ENCODE data around the gene TECPR2. TPM values are rescaled to one million over a fixed set of nuclear protein-coding genes. Genes with fewer than 3 reads are reported as not detected.

Gene TECPR2
- total RNA-seq, 1 experiment from 2014 or later = 12.2 TPM

DNA sequence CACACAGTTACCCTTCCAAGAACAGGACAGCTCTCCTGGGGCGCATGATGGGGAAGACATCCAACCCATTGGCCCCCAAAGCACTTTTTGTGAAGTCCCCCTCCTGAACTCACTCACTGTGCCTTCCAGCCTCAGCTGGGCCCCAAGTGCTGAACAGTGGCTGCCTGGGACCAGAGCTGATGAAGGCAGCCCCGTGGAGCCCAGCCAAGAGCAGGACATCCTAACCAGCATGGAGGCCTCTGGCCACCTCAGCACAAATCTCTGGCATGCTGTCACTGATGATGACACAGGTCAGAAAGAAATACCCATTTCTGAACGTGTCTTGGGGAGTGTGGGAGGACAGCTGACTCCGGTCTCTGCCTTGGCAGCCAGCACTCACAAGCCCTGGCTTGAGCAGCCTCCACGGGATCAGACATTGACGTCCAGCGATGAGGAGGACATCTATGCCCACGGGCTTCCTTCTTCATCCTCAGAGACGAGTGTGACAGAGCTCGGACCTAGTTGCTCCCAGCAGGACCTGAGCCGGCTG lies 72.0 kb downstream of the TECPR2 start:
- Histone ChIP-seq H3K27ac (ENCODE audit: low read depth, low read length) (no peak overlapping the region), H2AFZ (ENCODE audit: low read depth, low read length, poor library complexity, severe bottlenecking) (no peak overlapping the region), H3K79me2 (ENCODE audit: insufficient read depth, low read length) (no peaks in the 10 kb centered on the region), H3K27me3 (ENCODE audit: insufficient read depth, low read length) (no peaks in the 10 kb centered on the region), H3K9me2 (ENCODE audit: insufficient read depth) (no peaks in the 10 kb centered on the region), H3K36me3 (ENCODE audit: control insufficient read depth in 1 of 2, insufficient read depth in 2 of 2, low read length in 2 of 2) (0 out of 4 replicates have a peak, but pooled peaks cover 0 to 3% of the 10 kb centered on the region in 2 experiments), H3K9ac (ENCODE audit: low read length) (no peak overlapping the region), H3K9me3 (ENCODE audit: control insufficient read depth in 1 of 2, insufficient read depth in 1 of 2, low read depth in 1 of 2, low read length in 2 of 2) (no peaks in the 10 kb centered on the region), H3K4me3 (replicated peaks in 1 of 2; ENCODE audit: low read depth in 1 of 2, low read length in 2 of 2) (no peak overlapping the region), H3K4me2 (ENCODE audit: low read length) (no peak overlapping the region), H4K20me1 (ENCODE audit: insufficient read depth) (no peaks in the 10 kb centered on the region), H3K4me1 (ENCODE audit: control insufficient read depth in 1 of 2, insufficient read depth in 2 of 2, low read length in 2 of 2) (peaks cover 2 to 11% of the 10 kb centered on the region in 2 experiments; a peak in 3 of 4 replicates)
- BruUV-seq (replicated peaks) = no TSS peak
- ChIA-PET POLR2A (no interaction called here), RAD21 (ENCODE audit: low non-redundant PET in 1 of 2, low total read pairs in 2 of 2, uncharacterized antibody in 2 of 2, unreplicated experiment in 2 of 2) (no interaction called here), CTCF (no interaction called here)
- intact Hi-C loops (cut with micrococcal nuclease) = loop anchor here (5.0 kb wide), 1 partner anchor 483 kb away; no protein-coding TSS in a partner anchor
- ATAC-seq (no peak), DNase-seq (ENCODE audit: low read depth, low spot score) (no peak)
- TF ChIP-seq TCF7L2 (IDR thresholded peaks at IDR 0.05; ENCODE audit: borderline replicate concordance, extremely low read depth, insufficient read depth, insufficient read length) (no peak), ELF1 (IDR thresholded peaks at IDR 0.05; ENCODE audit: borderline replicate concordance, low read depth) (no peak), CBX3 (IDR thresholded peaks at IDR 0.05; ENCODE audit: low read depth) (no peak), EGR1 (IDR thresholded peaks at IDR 0.05; ENCODE audit: low read depth) (no peak), ZFX (IDR thresholded peaks at IDR 0.05) (no peak), JUND (IDR thresholded peaks at IDR 0.05) (no peak), EZH2phosphoT487 (IDR thresholded peaks at IDR 0.05; ENCODE audit: borderline replicate concordance) (no peak), POLR2A (IDR thresholded peaks at IDR 0.05; ENCODE audit: borderline replicate concordance, extremely low read depth, insufficient read depth, insufficient read length) (no peak), REST (IDR thresholded peaks at IDR 0.05; ENCODE audit: low read depth) (no peak), RAD21 (IDR thresholded peaks at IDR 0.05; ENCODE audit: low read depth) (no peak), POLR2AphosphoS5 (IDR thresholded peaks at IDR 0.05; ENCODE audit: low read depth, low read length) (no peak), ZNF274 (IDR thresholded peaks at IDR 0.05; ENCODE audit: low read depth, low read length) (no peak)
- TF ChIP-seq, protein P1, sequence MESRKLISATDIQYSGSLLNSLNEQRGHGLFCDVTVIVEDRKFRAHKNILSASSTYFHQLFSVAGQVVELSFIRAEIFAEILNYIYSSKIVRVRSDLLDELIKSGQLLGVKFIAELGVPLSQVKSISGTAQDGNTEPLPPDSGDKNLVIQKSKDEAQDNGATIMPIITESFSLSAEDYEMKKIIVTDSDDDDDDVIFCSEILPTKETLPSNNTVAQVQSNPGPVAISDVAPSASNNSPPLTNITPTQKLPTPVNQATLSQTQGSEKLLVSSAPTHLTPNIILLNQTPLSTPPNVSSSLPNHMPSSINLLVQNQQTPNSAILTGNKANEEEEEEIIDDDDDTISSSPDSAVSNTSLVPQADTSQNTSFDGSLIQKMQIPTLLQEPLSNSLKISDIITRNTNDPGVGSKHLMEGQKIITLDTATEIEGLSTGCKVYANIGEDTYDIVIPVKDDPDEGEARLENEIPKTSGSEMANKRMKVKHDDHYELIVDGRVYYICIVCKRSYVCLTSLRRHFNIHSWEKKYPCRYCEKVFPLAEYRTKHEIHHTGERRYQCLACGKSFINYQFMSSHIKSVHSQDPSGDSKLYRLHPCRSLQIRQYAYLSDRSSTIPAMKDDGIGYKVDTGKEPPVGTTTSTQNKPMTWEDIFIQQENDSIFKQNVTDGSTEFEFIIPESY (IDR thresholded peaks at IDR 0.05; ENCODE audit: extremely low read depth, insufficient replicate concordance, low read length) = no peak
- TF ChIP-seq, protein P2, sequence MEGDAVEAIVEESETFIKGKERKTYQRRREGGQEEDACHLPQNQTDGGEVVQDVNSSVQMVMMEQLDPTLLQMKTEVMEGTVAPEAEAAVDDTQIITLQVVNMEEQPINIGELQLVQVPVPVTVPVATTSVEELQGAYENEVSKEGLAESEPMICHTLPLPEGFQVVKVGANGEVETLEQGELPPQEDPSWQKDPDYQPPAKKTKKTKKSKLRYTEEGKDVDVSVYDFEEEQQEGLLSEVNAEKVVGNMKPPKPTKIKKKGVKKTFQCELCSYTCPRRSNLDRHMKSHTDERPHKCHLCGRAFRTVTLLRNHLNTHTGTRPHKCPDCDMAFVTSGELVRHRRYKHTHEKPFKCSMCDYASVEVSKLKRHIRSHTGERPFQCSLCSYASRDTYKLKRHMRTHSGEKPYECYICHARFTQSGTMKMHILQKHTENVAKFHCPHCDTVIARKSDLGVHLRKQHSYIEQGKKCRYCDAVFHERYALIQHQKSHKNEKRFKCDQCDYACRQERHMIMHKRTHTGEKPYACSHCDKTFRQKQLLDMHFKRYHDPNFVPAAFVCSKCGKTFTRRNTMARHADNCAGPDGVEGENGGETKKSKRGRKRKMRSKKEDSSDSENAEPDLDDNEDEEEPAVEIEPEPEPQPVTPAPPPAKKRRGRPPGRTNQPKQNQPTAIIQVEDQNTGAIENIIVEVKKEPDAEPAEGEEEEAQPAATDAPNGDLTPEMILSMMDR (IDR thresholded peaks at IDR 0.05 in 2 of 3, conservative IDR thresholded peaks at IDR 0.05 in 1 of 3; ENCODE audit: borderline replicate concordance in 1 of 3, insufficient read depth in 1 of 3, low read depth in 2 of 3, low read length in 2 of 3) = no peak
